HG02623 (cell line): ENCODE measurements around the gene CEP85.

ENCODE experiments used
- ATAC-seq: cut with Tn5 transposase; IDR thresholded peaks from one replicate; pipeline ENCODE4 v1.9.1; 2021; ENCODE audit warnings: moderate library complexity; ENCODE audit not compliant: unreplicated experiment

The CEP85 gene, protein sequence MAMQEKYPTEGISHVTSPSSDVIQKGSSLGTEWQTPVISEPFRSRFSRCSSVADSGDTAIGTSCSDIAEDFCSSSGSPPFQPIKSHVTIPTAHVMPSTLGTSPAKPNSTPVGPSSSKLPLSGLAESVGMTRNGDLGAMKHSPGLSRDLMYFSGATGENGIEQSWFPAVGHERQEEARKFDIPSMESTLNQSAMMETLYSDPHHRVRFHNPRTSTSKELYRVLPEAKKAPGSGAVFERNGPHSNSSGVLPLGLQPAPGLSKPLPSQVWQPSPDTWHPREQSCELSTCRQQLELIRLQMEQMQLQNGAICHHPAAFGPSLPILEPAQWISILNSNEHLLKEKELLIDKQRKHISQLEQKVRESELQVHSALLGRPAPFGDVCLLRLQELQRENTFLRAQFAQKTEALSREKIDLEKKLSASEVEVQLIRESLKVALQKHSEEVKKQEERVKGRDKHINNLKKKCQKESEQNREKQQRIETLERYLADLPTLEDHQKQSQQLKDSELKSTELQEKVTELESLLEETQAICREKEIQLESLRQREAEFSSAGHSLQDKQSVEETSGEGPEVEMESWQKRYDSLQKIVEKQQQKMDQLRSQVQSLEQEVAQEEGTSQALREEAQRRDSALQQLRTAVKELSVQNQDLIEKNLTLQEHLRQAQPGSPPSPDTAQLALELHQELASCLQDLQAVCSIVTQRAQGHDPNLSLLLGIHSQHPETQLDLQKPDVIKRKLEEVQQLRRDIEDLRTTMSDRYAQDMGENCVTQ

DNA sequence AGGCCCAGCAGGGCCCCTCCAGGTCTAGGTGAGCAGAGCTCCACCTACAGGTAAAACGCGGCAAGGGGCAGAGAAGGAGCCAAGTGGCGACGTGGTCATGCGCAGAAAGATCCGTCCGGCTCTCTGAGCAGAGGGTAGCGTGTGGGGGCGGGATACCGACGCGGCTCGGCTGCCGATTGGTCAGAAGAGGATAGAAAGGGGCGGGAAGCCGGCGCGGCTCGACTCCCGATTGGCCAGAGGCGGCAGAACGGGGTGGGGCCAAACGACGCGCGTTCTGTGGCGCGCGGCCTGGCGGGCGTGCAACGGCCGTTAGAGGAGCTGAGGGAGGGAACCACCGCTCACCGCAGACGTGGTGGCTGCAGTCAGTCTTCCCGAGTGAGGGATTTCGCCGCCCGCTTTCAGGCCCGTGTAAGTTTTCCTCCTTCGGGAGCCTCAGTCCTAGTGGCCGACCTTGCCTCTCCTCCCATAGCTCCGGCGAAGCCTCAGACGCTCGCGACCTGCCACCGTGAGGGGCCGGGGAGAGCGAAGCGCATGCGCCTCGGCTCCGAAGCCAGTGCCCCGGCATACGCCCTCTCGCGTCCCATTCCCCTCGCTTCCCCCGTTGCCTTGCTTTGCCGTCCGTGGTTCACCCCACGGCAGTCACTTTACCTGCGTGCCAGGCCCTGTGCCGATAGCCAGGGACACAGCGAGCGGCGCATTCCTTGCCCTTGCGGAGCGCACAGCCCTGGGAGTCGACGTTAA lies at the start of gene CEP85:
Gene CEP85, plus strand, starts transcription at position 298 of the 741 bp plus-strand sequence. CDS start 5,584 bp downstream, outside the sequence.
- ATAC-seq: peak; percentile 85

DNA sequence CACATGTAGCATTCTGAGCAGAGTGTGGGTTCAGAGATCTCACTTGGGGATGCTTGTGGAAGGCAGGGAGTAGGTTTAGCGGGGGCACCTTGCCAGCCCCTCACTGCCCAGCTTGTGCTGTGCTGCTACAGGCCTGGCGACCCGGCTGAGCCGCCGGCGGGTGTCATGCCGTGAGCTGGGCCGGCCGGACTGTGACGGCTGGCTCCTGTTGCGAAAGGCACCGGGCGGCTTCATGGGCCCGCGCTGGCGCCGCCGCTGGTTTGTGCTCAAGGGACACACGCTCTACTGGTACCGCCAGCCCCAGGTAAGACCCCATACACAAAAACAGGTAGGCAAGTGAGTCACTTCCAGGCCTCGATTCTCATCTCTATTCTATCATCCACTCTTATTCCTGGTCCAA lies 49.1 kb upstream of the CEP85 start:
- no peak for ATAC-seq

DNA sequence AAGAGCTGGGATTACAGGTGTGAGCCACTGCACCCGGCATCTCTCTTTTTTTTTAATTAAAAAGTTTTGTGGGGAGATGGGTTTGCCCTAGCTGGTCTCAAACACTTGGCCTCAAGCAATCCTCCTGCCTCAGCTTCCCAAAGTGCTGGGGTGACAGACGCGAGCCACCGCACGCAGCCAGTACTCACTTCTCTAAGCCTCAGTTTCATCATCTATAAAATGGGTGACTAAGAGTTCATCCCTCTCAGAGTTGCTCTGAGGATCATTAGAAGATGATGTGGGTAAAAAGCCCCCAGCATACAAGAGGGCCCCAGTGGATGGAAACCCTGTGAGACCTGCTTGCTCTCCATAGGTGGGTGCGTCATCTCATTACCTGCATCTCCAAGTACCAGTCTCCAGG lies 46.1 kb upstream of the CEP85 start:
- no peak for ATAC-seq

DNA sequence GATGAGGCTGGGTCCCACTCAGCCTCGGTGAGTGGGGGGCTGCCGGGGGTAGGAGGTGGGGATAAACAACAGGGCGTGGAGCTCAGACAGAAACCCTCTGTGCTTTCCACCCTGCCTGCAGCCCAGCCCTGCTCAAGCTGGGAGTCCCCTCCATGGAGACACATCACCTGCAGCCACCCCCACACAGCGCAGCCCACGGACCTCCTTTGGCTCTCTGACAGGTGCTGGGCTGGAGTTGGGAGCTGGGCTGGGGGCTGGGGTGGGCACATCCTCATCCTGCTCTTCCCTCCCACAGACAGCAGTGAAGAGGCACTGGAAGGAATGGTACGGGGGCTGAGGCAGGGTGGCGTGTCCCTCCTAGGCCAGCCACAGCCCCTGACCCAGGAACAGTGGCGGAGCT lies 45.5 kb upstream of the CEP85 start:
- no peak for ATAC-seq

DNA sequence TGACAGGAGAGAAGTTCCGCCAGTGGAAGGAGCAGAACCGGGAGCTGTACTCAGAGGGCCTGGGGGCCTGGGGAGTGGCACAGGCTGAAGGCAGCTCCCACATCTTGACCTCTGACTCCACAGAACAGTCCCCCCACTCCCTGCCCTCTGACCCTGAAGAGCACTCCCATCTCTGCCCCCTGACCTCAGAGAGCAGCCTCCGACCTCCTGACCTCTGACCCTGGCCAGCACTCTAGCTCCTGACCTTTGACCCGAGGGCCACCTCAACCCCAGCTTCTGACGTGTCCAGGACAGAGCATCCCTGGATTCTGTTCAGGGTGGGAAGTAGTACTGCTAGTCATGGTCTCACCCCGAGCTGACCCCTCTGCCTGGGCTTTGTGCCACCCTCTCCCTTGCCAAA lies 44.7 kb upstream of the CEP85 start:
- ATAC-seq: no peak

DNA sequence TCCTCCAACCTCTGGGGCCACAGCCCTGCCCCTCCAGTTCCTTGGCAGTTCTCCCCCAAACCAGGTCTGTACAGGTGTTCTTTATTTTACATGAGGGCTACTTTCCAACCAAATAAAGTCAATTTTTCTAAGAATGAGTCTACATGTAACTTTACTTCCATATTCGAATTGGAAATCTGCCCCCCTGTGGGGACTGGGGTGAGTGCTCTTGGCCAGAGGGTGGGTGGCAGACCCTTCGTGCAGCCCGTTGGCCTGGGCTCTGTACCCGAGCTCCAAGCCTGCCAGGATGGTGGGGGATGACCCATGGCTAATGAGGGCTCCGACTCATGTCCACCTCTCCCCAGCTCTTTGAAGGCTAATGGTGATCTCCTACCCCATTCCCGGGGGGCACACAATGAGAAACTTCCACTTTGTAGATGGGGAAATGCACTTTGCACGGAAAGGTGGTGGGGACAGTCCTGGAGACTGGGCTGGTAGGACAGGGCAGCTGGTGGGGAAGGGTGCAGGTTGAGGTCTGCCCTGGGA lies 44.2 kb upstream of the CEP85 start:
- no peak for ATAC-seq

DNA sequence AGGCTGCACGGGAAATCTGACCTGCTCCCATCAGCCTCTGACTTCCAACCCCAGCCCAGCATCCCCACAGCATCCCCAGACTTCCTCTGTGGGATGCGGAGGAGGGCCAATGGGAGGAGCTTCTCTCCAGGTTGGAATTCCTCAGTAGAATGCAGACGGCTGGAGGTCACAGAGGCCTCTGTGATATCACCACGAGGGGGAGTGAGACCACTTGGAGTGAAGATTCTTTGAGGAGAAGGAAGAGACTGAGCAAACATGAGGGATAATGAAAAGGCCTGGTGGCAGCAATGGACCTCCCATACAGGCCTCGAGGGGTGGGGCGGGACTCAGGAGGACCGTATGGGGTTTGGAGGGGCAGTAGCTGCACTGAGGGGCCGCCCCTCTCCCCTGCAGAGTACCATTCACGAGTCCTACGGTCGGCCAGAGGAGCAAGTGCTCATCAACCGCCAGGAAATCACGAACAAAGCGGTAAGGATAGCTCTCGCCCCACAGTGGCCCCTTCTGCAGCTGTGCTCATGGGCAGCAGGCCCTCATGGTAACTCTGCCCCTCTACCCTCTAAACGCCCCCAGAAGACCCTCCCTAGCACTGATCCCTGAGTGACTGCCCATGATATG lies 43.5 kb upstream of the CEP85 start, which contains the start of gene CATSPER4:
Gene CATSPER4, plus strand, starts transcription at position 230 of the 615 bp plus-strand sequence. Its CDS starts 26 bp downstream, at position 256.
- ATAC-seq: no peak

DNA sequence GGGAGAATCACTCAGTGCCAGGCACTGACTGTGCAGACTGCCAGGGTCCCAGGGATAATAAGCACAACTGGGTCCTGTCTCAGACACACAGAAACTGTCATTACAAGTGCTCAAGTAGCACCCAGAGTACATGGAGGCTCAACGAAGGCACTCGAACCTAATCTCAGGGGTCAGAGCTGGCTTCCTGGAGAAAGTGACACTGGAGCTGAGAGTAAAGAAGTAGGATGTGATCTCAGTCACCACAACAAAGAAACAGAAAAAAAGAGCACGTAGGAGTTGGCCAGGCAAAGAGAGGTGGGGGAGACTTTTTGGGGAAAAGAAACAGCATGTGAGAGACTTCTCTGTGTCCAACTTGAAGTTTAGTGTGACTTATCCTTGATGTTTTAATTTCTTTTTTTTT lies 42.3 kb upstream of the CEP85 start:
- ATAC-seq: no peak

DNA sequence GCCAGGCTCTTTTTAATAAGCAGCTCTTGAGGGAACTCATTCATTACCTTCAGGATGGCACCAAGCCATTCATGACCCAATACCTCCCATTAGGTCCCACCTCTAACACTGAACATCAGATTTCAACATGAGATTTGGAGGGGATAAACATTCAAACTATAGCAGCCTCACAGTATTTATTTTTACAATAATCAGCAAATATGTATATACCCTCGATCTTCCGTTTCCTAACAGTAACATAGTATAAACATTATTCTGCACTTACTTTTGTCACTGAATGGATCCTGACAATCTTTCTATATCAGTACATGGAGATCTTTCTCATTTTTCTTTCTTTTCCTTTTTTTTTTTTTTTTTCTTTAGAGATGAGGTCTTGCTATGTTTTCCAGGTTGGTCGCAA lies 38.2 kb upstream of the CEP85 start:
- no peak for ATAC-seq

DNA sequence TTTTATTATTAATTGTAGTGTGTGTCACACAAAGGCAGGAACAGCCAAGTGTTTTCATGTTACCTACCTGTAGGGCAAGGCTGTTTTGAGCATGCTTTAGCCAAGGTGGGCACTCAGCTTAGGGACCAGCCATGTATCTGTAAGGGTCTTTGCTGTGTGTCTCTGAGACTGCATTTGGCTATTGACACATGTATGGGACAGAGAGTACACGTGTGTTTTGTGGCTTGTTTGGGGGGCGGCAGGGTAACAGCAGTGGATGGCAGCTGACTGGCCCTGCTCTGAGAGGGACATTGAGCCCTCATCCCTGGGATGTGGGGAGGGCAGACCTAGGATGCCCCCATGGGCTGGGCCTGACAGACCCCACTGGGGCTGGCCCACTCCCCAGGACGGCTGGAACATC lies 36.7 kb upstream of the CEP85 start:
- ATAC-seq: no peak

DNA sequence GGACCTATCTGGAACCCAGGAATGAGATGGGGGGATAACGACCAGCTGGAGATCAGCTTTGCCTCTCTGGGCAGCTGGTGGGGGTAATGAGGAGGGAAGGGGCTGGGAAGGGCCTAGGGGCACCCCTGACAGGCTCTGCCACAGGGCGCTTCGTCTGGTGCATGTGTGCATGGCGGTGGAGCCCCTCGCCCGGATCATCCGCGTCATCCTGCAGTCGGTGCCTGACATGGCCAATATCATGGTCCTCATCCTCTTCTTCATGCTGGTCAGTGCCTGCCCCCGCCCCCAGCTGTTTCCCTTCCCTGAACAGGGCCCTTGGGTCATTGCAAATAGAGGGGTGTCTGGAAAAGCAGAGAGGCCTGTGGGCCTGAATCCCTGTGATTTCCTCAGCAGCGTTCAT lies 36.2 kb upstream of the CEP85 start:
- no peak for ATAC-seq

DNA sequence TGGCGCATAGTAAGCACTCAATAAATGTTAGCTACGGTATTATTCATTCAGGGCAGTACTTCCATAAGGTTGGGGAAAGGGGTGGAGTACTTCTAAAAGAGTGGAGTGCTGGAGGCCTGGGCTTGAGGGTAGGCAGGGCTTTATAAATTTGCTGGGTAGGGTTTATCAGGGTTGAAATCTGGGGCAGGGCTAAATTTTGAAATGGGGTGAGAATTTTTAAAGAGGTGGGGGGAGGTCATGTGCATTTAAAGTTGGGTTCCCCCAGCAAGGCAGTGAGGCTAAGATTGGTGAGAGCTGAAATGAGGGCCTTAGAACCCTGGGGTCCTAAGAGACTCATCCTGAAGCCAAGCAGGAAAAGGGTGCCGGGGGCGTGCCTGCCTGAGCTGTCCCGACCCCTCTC lies 33.6 kb upstream of the CEP85 start:
- ATAC-seq: no peak

DNA sequence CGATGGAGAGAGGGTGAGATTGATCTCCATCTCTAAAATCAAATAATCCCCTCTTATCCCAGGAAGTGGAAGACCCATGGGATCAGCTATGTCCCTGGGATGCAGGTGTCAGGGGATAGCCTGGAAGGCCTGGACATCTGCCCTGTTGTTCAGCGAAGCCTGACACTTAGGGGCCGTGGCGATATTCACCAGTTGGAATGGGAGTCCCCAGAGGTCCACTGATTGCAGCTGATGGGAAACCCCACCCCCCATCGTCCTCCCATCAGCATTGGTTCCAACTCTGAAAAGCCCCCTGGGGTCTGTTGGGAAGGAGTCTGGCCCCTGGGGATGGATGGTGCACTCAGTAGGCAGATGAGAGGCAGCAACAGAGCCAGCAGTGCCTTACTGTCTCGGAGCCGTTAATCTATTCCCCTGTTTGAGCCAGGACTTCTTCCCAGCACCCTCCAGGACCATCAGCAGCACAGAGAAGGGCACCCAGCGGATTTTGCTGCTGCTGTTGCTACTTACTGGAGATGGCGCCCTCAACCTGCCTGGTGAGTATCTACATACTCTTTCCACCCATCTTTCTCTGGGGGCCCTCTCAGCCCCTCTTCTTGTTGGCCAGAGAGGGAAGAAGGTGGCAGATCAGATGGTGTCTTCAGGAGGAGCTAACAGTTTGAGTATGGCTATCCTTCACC lies 30.2 kb upstream of the CEP85 start:
- no peak for ATAC-seq

DNA sequence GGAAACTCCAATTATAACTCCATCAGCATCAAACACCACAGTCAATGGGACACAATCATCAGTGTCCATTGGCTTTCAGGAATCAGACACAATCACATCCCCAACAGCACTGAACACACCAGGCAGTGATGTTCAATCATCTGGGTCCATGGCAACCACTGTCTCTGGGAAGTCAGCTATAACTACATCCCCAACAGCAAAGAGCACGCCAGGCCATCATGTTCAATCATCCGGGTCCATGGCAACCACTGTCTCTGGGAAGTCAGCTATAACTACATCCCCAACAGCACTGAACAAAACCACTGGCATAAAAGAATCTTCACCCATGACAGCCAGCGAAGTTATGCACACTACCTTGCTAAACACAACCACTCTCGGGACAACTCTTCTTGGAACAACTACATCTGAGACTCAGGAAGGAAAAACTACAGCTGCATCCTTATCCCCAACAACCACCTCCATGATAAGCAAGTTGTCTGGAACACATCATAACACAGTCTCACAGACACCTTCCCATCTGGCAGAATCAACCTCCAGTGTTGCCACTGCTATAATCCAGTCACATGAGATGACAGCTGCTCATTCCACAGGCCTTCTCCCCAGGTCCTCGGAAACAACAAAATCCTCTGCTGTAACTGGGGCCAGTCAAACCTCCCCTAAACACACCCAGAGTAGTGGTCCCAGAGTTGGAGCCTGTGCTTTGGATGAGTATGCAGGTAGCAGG lies 23.7 kb upstream of the CEP85 start:
- no peak for ATAC-seq

DNA sequence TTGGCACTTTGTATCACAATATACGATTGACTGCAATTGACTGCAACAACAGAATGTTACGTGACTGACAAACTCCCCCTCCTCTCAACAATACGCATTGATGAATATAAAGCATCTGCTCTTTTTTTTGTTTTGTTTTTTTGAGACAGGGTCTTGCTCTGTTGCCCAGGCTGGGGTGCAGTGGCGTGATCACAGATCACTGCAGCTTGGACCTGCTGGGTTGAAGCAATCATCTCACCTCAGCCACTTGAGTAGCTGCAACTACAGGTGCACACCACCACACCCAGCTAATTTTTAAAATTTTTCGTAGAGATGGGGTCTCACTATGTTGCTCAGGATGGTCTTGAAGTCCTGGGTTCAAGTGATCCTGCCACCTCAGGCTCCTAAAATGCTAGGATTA lies 21.3 kb upstream of the CEP85 start:
- ATAC-seq: no peak

DNA sequence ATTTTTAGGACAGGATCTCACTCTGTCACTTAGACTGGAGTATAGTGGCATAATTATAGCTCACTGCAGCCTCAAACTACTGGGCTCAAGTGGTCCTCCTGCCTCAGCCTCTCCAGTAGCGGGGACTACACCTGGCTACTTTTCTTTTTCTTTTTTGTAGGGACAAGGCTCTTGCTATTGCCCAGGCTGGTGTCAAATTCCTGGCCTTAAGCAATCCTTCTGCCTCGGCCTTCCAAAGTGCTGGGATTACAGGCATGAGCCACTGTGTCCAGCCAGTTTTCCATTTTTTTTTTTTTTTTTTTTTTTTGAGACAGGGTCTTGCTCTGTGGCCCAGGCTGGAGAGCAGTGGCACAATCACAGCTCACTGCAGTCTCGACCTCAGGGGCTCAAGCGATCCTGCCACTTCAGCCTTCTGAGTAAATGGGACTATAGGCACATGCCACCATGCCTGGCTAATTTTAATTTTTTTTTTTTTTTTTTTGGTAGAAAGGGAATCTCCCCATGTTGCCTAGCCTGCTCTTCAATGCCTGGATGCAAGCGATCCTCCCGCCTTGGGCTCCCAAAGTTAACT lies 20.6 kb upstream of the CEP85 start:
- no peak for ATAC-seq

DNA sequence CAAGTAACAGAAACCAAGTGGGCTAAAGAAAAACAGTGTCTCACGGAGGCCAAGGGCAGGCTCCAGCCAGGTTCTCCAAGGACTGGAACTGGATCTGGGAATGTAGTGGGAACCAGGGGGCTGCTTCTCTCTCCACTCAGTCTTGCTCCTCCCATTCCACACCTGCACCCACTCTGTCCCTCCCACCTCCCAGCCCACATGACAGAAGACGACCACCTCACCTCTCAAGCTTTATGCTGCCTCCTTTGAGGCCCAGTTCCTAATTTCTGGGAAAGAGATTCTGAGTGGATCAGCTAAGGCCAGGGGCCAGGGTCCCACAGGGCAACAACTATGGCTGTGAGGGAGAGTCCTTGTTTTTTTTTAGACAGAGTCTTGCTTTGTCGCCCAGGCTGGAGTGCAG lies 18.8 kb upstream of the CEP85 start:
- ATAC-seq: no peak

DNA sequence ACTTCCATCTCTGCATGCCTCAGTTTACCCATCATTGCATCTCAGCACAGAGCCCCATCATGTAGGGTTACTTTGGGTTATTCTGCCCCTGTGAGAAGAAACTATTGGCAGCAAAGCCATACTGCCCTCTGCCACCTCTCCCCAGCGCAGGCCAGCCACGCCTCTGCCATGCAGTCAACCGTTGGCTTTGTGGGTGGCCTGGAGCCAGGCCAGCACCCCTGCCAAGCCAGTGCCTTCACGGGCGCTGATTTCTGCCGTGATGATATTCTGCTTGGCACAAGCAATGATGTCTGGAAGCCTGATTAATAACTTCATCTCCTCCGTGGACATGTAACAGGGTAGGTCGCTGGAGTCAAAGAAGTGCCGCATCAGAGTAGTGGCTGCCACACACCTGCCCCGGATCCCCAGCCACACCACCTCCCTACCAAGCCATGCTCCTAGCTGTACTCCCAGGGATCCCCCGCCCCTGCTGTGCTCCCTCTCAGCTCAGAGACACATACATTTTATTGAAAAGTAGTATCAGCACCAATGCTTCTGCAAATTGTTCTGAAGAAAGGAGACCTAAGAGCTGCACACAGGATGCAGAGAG lies 15.0 kb upstream of the CEP85 start:
- ATAC-seq: no peak
